Fibroblast of mammary gland (primary cell): ENCODE measurements around the gene LBHD2.

Experiments used
- DNase-seq: peaks from one replicate; pipeline ENCODE4 v3.0.0-alpha.2; 2010; ENCODE audit warnings: low read depth
- H3K4me3 ChIP-seq: 2 replicates; pipeline ENCODE4 v1.5.1; 2011; ENCODE audit warnings: low read depth, mild to moderate bottlenecking, low read length, moderate library complexity; ENCODE audit not compliant: control insufficient read depth
- CTCF ChIP-seq: conservative IDR thresholded peaks from 2 replicates; pipeline ENCODE4 v1.5.1; 2011; ENCODE audit warnings: low read depth, low read length, inconsistent platforms; ENCODE audit not compliant: control insufficient read depth, insufficient read depth

The LBHD2 gene

GRCh38 chr14:103101963-103102688 lies 18.1 kb downstream of the LBHD2 start:
- TF ChIP-seq CTCF: no peak
- H3K4me3 ChIP-seq: no peak overlapping the region
- DNase-seq: no peak

GRCh38 chr14:103102689-103103260 lies 18.8 kb downstream of the LBHD2 start:
- H3K4me3 ChIP-seq: no peak overlapping the region
- no peak for TF ChIP-seq CTCF
- no peak for DNase-seq

GRCh38 chr14:103103461-103104388 lies 19.7 kb downstream of the LBHD2 start:
- DNase-seq: peak; percentile 40
- peak; percentile 12 for TF ChIP-seq CTCF
- H3K4me3 ChIP-seq: no peak overlapping the region

- no peak overlapping the region for H3K4me3 ChIP-seq
These were observed 20.3 kb downstream of the LBHD2 start for GRCh38 chr14:103104389-103104653.

GRCh38 chr14:103104654-103105452 lies 20.8 kb downstream of the LBHD2 start:
- peak; percentile 69 for TF ChIP-seq CTCF
- peak; percentile 40 for DNase-seq
- H3K4me3 ChIP-seq: no peak overlapping the region

More at GRCh38 chr14:103104389-103104653, 20.3 kb downstream of the LBHD2 start:
- TF ChIP-seq CTCF: no peak
- DNase-seq: no peak

GRCh38 chr14:103105580-103106150 lies 21.7 kb downstream of the LBHD2 start:
- H3K4me3 ChIP-seq: no peak overlapping the region
- DNase-seq: no peak

More at GRCh38 chr14:103105580-103106150, 21.7 kb downstream of the LBHD2 start:
- no peak for TF ChIP-seq CTCF
